ENCODE data around the gene P2RY6.

DNA sequence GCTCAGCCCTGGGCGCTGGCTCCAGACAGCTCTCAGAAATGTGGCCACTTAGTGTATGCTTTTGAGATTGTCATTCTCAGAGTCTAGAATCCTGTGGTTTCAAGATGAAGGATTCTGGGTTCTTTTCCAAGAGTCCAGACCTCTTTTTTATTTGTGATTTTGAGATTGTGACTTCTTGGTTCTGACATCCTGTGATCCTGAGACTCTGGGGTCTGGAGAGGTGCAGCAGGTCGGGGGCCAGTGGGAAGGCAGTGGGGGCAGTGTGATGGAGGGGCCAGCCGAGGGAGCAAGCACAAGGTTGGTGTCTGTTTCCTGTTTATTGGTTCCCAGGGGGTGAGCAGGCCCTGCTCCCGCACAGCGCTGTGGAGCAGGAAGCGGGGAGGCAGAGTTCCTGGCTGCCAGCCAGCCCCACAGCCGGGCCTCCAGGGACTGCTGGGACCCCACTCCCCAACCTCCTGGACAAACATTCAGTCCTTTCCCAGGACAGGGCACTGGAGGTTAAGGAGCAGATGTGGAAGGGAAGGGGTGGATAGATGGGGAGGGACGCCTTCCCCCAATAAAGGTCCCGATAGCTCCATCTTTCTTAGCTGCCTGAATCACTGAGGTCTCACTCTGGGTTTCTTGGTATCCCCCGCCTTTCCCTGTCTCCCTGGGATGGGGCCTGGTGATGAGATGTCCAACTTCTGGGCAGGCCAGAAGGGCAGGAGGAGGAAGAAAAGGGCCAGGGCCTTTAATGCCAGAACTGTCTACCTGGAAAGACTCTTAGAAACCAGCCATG is 49.7 kb downstream of the P2RY6 start:
- no peak for TF ChIP-seq EZH2phosphoT487 (IDR thresholded peaks at IDR 0.05; ENCODE audit: borderline replicate concordance)
- TF ChIP-seq, protein P1, sequence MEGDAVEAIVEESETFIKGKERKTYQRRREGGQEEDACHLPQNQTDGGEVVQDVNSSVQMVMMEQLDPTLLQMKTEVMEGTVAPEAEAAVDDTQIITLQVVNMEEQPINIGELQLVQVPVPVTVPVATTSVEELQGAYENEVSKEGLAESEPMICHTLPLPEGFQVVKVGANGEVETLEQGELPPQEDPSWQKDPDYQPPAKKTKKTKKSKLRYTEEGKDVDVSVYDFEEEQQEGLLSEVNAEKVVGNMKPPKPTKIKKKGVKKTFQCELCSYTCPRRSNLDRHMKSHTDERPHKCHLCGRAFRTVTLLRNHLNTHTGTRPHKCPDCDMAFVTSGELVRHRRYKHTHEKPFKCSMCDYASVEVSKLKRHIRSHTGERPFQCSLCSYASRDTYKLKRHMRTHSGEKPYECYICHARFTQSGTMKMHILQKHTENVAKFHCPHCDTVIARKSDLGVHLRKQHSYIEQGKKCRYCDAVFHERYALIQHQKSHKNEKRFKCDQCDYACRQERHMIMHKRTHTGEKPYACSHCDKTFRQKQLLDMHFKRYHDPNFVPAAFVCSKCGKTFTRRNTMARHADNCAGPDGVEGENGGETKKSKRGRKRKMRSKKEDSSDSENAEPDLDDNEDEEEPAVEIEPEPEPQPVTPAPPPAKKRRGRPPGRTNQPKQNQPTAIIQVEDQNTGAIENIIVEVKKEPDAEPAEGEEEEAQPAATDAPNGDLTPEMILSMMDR (conservative IDR thresholded peaks at IDR 0.05; ENCODE audit: low read length): no peak
